ENCODE data around the gene ADAMTS2.

Gene ADAMTS2

DNA sequence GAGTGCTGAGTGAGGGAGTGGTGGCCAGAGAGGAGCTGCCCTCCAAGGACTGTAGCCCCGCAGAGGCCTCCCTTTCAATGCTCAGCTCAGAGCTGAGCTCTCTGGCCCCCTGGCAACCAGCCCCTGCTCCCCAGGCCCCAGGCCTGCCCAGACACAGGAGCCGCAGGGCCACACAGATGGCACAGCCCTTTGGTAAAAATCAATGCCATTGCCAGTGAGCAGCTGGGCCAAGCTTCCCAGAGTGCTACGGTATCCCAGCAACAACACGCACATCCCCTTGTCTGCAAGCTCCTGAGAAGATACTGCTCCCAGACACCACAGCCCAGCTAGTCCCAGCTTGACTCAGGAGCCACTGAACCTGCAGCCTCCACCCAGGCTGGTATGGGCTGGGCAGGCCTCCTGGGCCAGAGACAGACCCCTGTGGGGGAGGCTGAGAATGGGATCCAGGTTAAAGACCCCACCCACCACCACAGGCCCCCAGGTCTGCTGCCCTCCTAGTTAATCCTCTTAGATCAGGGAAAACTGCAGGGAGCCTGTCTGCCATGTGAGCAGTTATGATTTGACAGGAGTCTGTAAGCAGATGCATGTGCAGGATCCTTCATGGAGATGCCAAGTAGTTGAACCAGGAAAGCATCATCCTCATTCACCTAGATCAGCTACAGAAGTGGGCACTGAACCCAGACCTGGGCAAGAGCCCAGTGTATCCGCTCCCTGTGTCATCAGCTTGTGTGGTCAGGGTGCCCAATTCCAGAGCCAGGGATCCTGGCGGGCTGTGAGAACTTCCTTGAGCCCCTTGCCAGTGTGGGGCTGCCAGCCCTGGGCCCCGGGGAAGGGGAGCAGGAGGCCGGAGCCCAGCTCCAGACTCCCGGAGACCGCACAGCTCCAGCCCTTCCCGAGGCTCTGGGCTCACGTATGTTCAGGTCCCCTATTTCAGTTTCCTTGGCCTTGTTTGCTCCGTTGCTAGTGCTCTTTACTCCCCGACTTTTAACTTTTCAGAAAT lies 26.7 kb upstream of the ADAMTS2 start:
- FAIRE-seq, result no peak

DNA sequence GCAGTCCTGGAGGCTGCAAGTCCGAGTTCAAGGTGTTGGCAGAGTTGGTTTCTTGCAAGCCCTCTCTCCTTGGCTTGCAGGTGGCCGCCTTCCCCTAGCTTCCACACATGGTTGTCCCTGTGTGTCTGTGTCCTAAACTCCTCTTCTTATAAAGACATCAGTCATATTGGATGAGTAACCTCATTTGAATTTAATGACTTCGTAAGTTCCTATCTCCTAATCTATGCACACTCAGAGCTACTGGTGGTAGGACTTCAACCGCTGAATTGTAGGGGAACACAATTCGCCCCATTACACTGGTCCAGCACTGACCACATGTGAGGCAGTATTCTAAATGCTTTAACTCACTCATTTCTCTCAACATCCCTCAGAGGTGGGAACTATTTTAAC lies 25.9 kb upstream of the ADAMTS2 start:
- FAIRE-seq, result no peak

DNA sequence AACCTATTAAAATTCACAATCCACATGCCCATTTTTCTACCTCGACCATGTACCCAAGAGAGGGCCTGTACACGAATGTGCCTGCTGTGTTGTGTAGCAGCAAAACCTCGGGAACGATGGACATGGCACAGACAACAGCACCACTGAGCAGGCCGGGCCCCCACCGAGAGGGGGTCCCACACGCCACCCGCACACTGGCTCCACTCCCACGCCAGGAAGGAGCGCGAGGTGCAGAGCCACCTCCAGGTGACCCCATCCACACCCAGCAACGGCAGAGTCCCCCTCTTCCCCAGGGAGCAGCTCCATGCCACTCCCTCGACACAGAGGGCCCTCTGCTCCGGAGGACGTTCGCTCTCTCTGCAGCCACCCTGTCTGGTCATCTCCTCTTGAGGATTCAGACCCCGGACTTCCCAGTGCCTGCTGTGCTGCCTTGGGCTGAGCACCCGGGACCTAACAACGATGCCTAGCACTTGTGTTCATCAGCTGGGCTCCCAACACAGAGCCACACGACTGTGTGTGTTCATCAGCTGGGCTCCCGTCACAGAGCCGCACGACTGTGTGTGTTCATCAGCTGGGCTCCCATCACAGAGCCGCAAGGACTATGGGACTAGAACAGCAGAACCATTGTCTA lies 25.3 kb upstream of the ADAMTS2 start:
- FAIRE-seq, result no peak

DNA sequence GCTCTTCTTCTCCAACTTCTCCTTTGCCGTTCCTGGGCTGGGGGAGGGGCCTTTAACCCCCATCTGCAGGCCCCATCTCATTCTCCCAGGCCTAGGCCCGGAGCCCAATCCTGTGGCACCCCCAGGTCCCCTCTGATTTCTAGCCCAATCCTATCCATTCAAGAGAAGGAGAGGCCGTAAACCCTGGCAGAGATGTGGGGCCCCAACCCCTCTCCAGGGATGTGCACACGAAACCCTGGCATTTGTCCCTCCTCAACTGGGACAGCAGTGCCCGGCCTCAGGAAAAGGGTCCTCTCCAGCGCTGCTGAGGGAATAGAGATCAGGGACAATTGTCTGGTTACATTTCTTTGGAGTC lies 24.2 kb upstream of the ADAMTS2 start:
- no peak for FAIRE-seq

DNA sequence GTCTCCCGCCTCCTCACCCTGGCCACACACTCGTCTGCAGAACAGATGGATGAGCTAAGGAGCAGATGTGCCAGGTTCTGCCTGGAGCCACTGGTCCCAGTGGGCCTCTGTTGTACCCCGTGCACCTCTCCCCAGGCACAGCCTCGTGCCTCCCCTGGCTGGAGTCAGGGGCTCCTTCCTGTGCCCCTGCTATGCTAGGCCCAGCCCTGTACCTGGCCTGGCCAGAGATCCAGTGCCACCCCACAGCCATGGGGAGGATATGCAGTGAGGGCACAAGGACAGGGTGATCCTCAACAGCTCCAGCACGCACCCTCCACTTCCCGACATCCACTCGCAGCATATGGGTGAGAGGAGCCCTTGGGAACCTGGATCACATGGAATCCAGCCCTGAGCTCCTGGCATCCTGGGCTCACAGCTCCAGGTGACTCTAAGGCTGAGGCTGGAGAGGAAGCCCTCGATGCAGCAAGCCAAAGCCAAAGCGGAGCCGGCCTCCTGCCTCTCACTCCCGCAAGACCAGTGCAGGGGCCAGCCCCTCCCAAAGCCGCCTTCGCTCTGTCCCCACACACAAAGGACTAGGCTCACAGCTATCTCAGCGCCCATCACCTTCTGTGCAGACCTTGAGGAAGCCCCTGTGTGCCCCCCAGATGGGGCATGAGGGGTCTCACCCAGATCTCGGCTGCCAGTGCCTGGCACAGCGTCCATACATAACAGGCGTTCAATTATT lies 23.7 kb upstream of the ADAMTS2 start:
- no peak for FAIRE-seq

DNA sequence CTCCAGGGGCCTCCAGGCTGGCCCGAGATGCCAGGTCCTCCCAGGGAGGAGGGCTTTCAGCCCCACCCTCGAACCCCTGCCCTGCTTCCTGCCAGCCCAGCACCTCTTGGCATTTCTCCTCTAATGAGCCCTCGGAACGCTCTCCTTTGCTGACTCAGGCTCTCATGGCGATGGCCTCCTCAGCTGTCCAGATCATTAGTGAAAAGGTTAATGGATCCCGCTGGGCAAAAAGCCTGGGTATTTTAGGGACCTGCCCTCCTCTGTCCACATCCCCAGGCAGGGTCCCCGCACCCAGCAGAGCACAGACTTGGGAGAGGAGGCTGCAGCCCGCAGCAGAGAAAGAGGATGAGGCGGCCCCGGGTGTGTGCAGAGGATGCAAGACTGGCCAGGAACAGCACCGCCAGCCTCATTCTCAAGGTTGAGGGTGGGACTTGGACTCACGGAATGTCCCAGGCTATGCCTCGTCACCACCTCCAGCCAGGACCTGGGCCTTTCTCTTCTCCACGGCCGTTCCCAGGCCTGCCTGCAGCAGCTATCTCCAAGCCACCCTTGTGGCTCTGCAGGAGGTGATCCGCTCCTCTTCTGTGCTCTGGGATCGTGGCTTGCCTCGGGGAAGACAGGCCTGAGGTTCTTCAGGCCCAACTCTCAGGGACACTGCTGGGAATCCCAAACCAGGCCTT lies 23.0 kb upstream of the ADAMTS2 start:
- FAIRE-seq, result no peak

DNA sequence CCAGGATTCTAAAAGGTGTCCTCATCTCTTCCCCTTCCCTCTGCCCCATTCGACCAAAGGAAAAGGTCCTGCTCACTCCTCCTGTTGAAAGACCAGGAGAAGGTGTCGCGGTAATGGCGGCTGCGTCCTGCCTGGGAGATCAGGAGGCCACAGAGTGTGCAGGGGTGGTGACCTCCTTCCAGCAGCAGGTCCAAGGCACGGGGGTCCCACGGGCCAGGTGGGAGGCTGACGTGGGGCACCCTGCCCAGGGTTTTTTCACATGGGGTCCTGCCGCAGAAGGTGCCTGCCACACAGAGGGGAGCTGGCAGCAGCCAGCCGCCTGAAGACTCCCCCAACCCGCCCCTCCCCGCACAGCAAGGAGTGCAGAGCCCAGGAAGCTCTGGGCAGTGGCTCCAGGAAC lies 22.2 kb upstream of the ADAMTS2 start:
- FAIRE-seq, result no peak

DNA sequence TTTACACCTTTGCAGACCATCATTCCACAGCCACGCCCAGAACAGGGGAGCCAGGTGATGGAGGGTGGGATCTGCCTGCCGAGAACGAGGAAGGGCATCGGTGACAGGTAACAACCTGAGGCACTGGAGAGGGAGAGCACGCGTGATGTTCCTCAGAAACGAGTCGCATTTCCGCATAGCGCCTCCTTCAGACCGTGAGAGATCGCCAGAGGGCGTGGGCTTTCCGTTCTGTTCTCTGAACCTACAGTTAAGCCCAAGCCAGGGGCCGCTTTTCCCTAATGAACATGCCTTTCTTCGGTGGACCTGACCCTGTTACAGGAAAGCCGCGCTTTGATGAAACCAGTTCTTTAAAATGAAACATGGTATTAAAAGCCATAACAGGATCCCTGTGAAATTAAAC lies 17.1 kb upstream of the ADAMTS2 start:
- no peak for FAIRE-seq

DNA sequence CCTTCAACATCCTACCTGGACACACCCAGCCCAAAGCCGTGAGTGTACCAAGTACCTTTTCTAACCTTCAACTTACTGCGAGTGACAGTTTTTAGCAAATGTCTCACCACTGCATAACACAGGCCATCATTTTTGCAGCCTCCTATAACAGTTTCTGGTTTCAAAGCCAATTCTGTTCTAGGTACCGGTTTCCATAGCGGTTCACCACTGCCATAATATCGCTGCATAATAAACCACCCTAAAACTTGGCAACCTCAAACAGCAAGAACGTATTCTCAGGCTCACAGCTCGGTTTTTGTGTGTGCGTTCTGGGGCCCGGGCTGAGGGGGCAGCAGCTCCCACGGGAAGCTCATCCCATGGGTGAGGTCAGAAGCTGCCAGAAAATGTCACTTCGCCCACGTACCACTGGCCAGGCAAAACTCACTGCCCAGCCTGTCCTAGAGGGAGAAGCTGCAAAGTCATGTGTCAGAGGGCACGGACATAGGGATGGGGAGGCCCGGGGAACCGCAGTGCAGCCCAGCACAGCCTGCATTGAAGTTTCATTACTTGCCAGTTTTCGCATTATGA lies 15.9 kb upstream of the ADAMTS2 start:
- FAIRE-seq, result no peak

DNA sequence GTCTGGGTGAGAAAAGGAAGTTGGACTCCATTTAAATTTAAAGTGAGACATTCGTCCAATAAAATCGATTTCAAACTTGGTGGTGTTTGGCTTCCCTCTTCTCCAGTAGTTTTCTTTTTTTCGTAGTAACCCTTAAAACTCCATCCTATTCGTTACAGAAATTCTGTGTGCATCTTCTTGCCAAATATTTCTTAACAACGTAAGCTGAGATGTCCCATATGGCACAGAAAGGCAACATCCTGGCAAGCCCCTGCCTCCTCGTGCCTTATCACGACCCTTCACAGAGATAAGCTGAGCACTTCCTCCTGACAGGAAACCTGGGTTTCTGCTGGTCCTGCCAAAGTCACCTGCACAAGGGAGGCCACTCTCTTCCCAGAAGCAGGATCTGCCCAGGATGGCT lies 11.8 kb upstream of the ADAMTS2 start:
- FAIRE-seq, result no peak

DNA sequence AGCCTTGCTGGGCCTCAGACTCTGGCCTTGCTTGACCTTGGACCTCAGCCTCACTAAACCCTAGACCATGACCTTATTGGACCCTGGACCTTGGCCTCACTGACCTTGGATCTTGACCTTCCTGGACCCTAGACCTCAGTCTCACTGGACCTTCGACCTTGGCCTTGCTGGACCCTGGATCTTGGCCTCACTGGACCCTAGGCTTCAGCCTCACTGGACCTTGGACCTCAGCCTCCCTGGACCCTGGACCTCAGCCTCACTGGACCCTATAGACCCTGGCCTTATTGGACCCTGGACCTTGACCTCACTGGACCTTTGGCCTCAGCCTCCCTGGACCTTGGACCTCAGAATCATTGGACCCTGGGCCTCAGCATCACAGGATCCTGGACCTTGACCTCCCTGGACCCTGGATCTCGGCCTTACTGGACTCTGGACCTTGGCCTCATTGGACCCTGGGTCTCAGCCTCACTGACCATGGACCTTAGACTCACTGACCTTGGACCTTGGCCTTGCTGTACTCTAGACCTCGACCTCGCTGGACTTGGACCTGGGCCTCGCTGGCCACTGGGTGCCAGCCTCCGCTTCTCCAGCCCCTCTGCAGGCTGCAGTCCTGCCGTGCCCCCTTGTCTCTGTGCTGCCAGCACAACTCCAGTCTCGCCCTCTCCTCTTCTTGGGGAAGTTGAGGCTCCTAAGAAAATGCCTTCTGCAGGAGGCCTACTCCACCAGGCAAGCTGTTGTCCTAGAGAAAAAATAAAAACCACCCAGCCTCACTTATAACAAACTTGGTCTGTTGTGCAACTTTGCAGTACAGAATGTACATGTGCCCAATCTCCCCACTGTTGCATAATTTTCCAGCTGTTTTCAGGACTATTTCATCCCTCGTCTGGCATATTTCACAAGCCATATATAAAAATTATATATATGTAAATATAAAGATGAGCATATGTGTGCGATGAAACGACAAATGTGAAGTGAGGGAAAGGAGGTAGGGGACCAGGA lies 11.0 kb upstream of the ADAMTS2 start:
- FAIRE-seq, result no peak

DNA sequence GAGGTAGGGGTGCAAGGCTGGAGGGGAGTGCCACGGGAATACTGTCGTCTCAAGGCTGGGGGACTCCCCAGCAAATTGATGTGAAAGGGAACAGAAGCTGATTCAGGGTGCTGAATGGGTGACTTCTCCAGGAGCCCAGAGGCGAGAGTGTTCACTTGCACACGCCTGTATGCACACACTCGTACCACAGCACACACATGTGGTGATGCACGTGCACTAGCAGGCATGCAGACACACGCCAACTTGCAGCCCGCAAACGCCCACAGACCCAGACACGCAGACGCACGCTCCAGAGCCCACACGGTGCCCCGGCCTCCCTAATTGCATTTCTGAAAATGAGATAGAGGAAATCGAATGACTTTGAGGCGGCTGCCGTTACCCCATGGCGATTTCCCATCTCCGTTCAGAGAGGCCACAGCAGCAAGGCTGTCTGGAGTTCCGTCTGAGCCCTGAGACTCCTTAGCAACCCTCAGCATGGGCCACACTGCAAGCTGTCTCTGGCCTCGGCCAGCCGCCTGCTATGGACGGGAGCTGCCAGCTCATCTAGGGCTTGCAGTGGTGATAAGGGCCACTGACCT lies 9.1 kb upstream of the ADAMTS2 start:
- no peak for FAIRE-seq

DNA sequence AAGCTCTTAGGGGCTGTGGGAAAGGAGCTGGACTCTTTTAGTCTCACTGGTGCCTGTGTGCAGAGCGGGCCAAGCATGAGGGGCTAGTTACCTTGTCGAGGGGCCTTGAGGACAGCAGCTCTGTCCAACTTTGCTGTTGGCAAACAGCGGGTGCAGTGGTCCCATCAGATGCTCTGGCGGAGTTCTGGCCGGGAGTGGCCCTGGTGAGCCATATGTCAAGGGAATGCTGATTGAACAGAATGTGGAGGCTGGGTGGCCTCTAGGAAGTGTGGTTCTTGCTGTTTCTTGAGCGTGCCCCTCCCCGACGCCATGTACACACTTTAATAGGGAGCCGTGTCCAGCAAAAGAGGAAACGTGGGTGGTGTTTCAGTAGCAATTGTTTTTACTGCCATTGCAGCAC lies 3.6 kb upstream of the ADAMTS2 start:
- no peak for FAIRE-seq

DNA sequence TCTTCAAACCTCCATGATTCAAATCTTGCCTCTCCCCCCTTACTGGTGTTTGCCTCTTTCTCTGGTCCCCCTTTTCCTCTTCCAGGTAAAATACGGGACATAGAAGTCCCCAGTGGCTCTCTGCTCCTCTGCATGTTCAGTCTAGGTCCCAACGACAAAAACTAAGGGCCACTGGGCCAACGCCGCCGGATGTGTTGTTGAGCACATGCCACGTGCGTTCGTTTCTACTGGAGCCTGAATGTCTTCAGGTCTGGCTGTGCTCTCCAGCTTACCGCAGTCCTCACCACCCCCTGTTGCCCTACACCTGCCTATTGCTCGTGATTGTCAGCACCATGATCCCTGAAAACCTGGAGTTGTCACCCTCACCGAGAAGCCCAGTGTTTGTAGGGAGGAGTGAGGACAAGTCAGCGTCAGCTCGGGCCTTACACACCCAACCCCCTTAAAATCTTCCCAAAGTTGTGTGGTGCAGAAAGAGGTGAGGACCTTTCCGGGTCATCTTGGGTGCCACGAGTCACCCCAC lies 2.8 kb upstream of the ADAMTS2 start:
- FAIRE-seq, result no peak

DNA sequence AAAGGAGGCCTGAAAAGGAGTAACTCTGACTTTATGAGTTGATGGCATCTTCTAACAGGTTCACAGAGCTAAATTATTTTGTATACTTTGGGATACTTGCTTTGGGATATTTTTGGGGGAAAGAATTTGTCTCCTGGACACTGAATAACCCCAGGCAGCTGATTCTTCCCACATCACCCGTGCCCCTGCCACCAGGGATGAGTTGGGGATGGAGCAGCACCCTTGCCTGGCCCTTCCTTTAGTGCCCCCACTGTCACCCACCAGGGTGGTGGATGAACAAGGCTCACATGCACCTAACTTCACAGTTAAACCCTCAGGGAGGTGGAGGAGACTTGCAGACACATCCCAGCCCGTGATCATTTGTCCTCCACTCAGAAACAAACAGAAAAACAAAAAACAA lies 2.3 kb upstream of the ADAMTS2 start:
- FAIRE-seq, result no peak

DNA sequence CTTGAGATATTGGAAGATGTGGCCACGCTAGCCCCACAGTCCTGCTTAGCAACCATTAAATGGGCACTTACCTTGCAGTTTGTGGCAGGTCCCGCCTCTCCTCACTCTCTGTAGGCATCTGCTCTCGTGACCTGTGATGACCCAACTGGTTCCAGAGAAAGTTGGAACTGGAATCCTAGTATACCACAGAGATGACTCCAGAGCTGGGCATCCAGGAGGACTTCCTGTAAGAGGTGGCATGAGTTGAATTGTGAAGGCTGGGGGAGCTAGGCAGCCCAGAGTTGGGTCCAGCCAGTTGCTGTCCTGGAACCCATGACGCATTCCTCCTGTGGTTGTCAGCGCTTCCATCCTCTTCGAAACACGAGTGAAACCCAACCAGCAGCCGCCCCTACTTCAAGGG lies 1.6 kb upstream of the ADAMTS2 start:
- no peak for FAIRE-seq

DNA sequence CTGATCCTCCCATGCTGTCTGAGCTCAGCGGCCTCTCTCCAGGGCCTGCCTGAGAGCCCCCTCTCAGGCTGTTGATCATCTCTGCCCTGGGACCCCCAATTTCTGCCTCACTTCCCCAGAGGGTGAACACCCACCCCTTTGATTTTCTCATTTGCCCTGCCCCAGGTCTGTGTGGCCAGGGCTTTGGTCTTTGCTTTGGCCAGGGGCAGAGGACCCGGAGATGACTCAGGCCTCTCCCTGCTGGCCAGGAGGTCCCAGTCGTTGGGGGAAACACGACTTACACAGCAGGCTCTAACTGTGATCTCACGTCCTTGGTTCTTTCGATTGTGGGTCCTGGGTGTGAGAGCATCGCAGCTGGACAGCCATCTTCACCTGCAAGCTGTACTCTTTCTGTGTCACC lies 1.1 kb upstream of the ADAMTS2 start:
- FAIRE-seq, result no peak

DNA sequence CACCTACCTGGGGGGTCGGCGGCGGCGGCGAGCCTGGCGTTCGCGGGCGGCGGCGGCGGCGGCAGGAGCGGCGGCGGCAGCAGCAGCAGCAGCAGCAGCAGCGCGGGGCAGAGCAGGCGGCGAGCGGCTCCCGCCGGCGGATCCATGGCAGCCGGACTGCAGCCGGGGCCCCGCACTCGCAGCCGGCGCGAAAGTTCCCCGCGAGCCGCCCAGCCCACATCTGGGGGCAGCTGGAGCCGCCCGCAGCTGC lies 153 bp downstream of the ADAMTS2 start:
- no peak for FAIRE-seq

DNA sequence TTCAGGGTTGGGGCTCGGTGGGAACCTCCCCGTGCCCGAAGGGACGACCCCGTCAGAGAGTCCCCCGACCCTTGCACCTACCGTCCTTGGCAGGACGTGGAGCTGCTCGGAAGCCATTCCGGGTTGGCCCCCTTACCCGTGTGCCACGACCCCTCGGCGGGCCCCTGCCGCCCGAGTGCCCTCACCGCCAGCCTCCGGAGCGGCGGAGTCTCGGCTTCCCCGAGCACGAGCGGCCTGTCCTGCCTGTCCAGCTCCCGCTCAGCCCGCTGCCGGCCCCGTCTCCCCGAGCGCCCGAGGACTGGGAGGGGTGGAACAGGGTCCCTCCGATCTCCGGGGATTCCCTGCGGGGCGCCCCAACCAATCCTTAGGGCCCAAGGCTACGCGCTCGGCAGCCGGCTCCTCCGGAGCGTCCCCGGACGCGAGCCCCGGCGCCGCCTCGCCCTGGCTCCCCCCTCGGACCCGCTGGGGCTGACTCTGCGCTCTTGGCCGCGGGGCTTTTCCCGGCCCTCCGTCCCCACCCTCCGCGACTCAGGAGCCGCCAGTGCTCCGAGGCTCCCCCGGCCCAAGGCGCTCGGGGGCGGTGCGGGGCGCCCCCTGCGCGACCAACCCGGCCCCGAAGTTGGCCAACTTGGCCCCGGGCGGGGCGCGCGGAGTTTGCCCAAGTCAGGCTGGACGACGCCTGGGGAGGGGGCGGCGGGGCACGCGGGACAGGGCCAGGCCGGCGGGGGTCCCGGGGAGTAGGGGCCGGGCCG lies 654 bp downstream of the ADAMTS2 start:
- no peak for FAIRE-seq

DNA sequence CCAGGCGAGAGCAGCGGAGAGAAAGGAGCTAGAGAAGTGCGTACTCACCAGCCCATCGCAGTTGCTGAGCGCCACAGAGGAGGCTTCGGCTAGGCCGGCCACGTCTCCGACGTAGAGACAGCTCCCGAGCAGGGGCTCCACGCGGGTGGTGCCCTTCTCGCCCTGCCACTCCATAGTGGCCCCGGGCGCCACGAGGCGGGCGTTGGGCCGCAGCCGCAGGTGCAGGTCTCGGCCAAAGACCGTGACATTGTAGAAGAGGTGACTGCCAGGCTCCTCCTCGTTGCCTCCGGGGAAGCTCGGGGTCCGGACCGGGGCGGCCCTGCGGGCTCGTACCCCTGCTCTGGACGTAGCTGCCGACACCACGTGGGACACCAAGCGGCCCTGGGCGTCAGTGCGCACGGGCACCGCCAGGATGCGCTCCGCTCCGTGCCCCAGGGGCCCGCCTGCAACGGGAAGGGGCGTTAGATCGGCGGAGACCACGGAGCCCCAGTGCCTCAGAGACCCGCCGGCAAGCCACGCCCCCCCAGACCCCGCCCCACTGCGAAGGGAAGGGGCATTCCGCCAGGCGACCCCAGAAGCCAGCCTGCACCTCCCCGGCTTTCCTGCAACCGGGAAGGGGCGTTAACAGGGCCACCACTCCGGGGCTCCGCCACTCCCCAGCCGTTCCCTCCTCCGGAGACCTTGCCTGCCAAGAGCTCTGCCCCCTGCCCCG lies 1.4 kb downstream of the ADAMTS2 start:
- no peak for FAIRE-seq

Data from A204.1 (cell line).